Measurements from ENCODE around the gene ACSBG1. TPM values are rescaled to one million over a fixed set of nuclear protein-coding genes. Genes with fewer than 3 reads are reported as not detected.
"Not testable (repeated sequence)": the region's sequence is repeated elsewhere in the genome, so short reads cannot be mapped to it uniquely, and the experiment has no call there.

ACSBG1 gene
- total RNA-seq, 4 donors from 2014 or later, result 0.09 to 0.31 TPM; not detected in 2

GRCh38 chr15:78157203-78157602 is 77.2 kb downstream of the ACSBG1 start:
- H3K4me1 ChIP-seq, result peaks cover 9 to 35% (median 18%) of the 10 kb centered on the region in 3 donors
- H3K36me3 ChIP-seq, result peaks cover 14 to 49% (median 22%) of the 10 kb centered on the region in 3 donors
- no peak for TF ChIP-seq POLR2A (IDR thresholded peaks at IDR 0.05)
- TF ChIP-seq CTCF (IDR thresholded peaks at IDR 0.05), result no peak
- intact Hi-C loops (cut with DNase I), result no loop called here
- no peak overlapping the region for H3K4me3 ChIP-seq
- 27 to 39% methylated on average over 2 of the region's 2 CpGs for WGBS, 2 donors
- H3K27me3 ChIP-seq, result no peaks in the 10 kb centered on the region
- no peaks in the 10 kb centered on the region for H3K9me3 ChIP-seq
- no peak overlapping the region for H3K27ac ChIP-seq
- no peak for DNase-seq

- peaks cover 9 to 35% (median 18%) of the 10 kb centered on the region in 3 donors for H3K4me1 ChIP-seq
- H3K27ac ChIP-seq, result peak overlapping the region in 2 of 4 donors; percentile 50 to 53
- no peaks in the 10 kb centered on the region for H3K9me3 ChIP-seq
- intact Hi-C loops (cut with DNase I), result no loop called here
- H3K27me3 ChIP-seq, result no peaks in the 10 kb centered on the region
- TF ChIP-seq CTCF (IDR thresholded peaks at IDR 0.05) (no peak), POLR2A (IDR thresholded peaks at IDR 0.05) (no peak)
- no peak overlapping the region for H3K4me3 ChIP-seq
- DNase-seq, result no peak
- 35 to 36% methylated on average over 1 of the region's 1 CpG for WGBS, 2 donors
- H3K36me3 ChIP-seq, result peaks cover 14 to 43% (median 22%) of the 10 kb centered on the region in 3 donors
Measured at GRCh38 chr15:78156653-78157052, 77.7 kb downstream of the ACSBG1 start.

GRCh38 chr15:78155355-78155939 is 78.9 kb downstream of the ACSBG1 start:
- Histone ChIP-seq H3K4me3 (no peak overlapping the region), H3K9me3 (no peaks in the 10 kb centered on the region), H3K27ac (peak overlapping the region; percentile 5 to 53 (median 43)), H3K36me3 (peaks cover 7 to 31% (median 15%) of the 10 kb centered on the region in 3 donors), H3K4me1 (peaks cover 10 to 44% (median 20%) of the 10 kb centered on the region in 3 donors), H3K27me3 (no peaks in the 10 kb centered on the region)
- DNase-seq, result no peak
- intact Hi-C loops (cut with DNase I), result no loop called here
- TF ChIP-seq POLR2A (IDR thresholded peaks at IDR 0.05) (no peak), CTCF (IDR thresholded peaks at IDR 0.05) (no peak)
- 60 to 61% methylated on average over 4 of the region's 4 CpGs for WGBS, 2 donors

- no peak for DNase-seq
Measured at GRCh38 chr15:78154955-78155354, 79.4 kb downstream of the ACSBG1 start.

GRCh38 chr15:78151075-78151474 is 83.3 kb downstream of the ACSBG1 start:
- WGBS, 2 donors, result 91 to 95% methylated on average over 6 to 8 of the region's 8 CpGs
- H3K4me1 ChIP-seq, result peaks cover 11 to 68% (median 34%) of the 10 kb centered on the region in 3 donors

More at GRCh38 chr15:78154955-78155354, 79.4 kb downstream of the ACSBG1 start:
- Histone ChIP-seq H3K36me3 (peaks cover 6 to 26% (median 11%) of the 10 kb centered on the region in 3 donors), H3K4me1 (peaks cover 14 to 49% (median 25%) of the 10 kb centered on the region in 3 donors), H3K27ac (peak overlapping the region in 3 of 4 donors; percentile 9 to 53 (median 50)), H3K27me3 (no peaks in the 10 kb centered on the region), H3K4me3 (no peak overlapping the region), H3K9me3 (no peaks in the 10 kb centered on the region)
- 72 to 81% methylated on average over 3 of the region's 3 CpGs for WGBS, 2 donors
- intact Hi-C loops (cut with DNase I), result no loop called here
- TF ChIP-seq POLR2A (IDR thresholded peaks at IDR 0.05) (no peak), CTCF (IDR thresholded peaks at IDR 0.05) (no peak)

More at GRCh38 chr15:78151075-78151474, 83.3 kb downstream of the ACSBG1 start:
- H3K36me3 ChIP-seq; H3K27me3 ChIP-seq; H3K4me3 ChIP-seq; intact Hi-C loops (cut with DNase I); H3K9me3 ChIP-seq; DNase-seq; H3K27ac ChIP-seq: not testable (repeated sequence)

All from esophagus squamous epithelium (tissue), 5 donors.